Measurements from ENCODE around the gene GNB1. TPM values are rescaled to one million over a fixed set of nuclear protein-coding genes. Genes with fewer than 3 reads are reported as not detected.
A peak's percentile ranks its signal among the peaks of the same experiment; 100 is the strongest.

The GNB1 gene
- total and polyA plus RNA-seq, 8 donors, result 241 to 360 (median 271) TPM

DNA sequence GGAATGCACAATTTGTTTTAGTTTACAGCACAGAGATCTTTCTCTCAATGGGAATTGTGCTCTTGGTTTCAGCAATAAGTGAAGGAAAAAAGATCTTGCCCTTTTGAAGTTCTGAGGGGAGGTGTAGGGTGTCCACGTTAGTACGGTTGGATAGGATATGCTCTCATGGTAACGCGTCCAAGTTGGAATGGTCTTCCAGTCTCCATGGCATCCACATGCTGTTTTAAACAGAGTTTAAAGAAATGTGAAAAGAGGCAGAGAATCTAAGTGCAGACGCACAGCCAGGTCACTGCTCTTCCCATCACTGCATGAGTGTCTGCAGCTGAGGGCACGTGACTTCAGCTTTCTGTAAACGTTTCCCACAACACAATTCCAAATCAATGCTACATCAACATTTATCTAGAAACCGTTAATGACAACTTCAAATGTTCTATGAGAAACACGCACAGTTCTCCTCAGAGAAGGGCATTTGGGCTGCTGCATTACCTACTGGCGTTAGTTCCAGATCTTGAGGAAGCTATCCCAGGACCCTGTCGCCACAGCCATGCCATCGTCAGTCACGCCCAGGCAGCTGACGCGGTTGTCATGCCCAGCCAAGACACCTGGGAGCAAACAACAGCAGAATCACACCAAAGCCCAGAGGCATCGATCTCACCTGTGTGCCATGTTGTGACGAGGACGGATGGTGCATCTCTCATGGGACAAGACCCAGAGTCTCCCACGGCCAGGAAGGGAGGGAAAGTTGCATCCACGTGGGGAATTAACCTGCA is 103.9 kb downstream of the GNB1 start:
- Histone ChIP-seq H3K9me3 (no peaks in the 10 kb centered on the region), H3K36me3 (peaks cover 9 to 76% of the 10 kb centered on the region in 2 donors), H3K4me1 (peaks cover 14 to 22% of the 10 kb centered on the region in 2 donors), H3K27ac (no peak overlapping the region), H3K4me3 (no peak overlapping the region), H3K27me3 (no peaks in the 10 kb centered on the region)
- TF ChIP-seq, protein P1, sequence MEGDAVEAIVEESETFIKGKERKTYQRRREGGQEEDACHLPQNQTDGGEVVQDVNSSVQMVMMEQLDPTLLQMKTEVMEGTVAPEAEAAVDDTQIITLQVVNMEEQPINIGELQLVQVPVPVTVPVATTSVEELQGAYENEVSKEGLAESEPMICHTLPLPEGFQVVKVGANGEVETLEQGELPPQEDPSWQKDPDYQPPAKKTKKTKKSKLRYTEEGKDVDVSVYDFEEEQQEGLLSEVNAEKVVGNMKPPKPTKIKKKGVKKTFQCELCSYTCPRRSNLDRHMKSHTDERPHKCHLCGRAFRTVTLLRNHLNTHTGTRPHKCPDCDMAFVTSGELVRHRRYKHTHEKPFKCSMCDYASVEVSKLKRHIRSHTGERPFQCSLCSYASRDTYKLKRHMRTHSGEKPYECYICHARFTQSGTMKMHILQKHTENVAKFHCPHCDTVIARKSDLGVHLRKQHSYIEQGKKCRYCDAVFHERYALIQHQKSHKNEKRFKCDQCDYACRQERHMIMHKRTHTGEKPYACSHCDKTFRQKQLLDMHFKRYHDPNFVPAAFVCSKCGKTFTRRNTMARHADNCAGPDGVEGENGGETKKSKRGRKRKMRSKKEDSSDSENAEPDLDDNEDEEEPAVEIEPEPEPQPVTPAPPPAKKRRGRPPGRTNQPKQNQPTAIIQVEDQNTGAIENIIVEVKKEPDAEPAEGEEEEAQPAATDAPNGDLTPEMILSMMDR (IDR thresholded peaks at IDR 0.05), result no peak
- ATAC-seq (no peak), DNase-seq (no peak)
- intact Hi-C loops (cut with DNase I), result no loop called here

GRCh38 chr1:1785666-1786065 is 105.2 kb downstream of the GNB1 start:
- Histone ChIP-seq H3K4me3 (no peak overlapping the region), H3K27ac (no peak overlapping the region), H3K9me3 (no peaks in the 10 kb centered on the region), H3K36me3 (peaks cover 9 to 62% of the 10 kb centered on the region in 2 donors), H3K27me3 (no peaks in the 10 kb centered on the region), H3K4me1 (peaks cover 23 to 35% of the 10 kb centered on the region in 2 donors)
- no peak for DNase-seq
- intact Hi-C loops (cut with DNase I), result no loop called here
- TF ChIP-seq, protein P1 (IDR thresholded peaks at IDR 0.05), result no peak
- no peak for ATAC-seq

DNA sequence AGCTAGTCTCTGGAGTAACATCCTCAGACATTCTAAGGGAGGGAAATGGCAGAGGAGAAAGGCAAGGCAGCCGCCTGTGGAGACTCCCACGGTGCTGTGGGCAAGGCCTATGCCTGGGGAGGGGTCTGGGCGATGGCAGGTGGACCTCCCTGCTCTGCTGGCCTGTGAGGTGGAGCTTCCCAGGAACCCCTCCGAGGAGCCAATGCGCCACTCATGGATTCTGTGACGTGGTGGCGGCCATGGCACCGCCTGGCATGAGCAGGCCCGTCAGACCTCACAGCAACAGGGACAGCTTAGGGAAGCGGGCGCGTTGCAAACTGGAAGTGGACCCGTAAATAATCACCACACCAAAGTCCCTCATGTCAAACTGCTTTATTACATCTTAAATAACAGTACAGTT is 106.0 kb downstream of the GNB1 start:
- DNase-seq (no peak), ATAC-seq (no peak)
- H3K27ac ChIP-seq, result peak overlapping the region in 1 of 2 donors; percentile 5
- H3K27me3 ChIP-seq, result no peaks in the 10 kb centered on the region
- no peak overlapping the region for H3K4me3 ChIP-seq
- intact Hi-C loops (cut with DNase I), result no loop called here
- peaks cover 28 to 43% of the 10 kb centered on the region in 2 donors for H3K4me1 ChIP-seq
- H3K36me3 ChIP-seq, result peaks cover 4 to 55% of the 10 kb centered on the region in 2 donors
- no peaks in the 10 kb centered on the region for H3K9me3 ChIP-seq
- TF ChIP-seq, protein P1 (IDR thresholded peaks at IDR 0.05), result no peak

GRCh38 chr1:1783320-1783719 is 107.6 kb downstream of the GNB1 start:
- Histone ChIP-seq H3K4me3 (peak overlapping the region in 1 of 2 donors; percentile 40), H3K9me3 (no peaks in the 10 kb centered on the region), H3K27ac (peak overlapping the region; percentile 79 to 95), H3K36me3 (peaks cover 0 to 39% of the 10 kb centered on the region in 2 donors), H3K4me1 (peaks cover 32 to 56% of the 10 kb centered on the region in 2 donors), H3K27me3 (no peaks in the 10 kb centered on the region)
- ATAC-seq, result no peak
- TF ChIP-seq, protein P1 (IDR thresholded peaks at IDR 0.05), result no peak
- intact Hi-C loops (cut with DNase I), result no loop called here
- no peak for DNase-seq

DNA sequence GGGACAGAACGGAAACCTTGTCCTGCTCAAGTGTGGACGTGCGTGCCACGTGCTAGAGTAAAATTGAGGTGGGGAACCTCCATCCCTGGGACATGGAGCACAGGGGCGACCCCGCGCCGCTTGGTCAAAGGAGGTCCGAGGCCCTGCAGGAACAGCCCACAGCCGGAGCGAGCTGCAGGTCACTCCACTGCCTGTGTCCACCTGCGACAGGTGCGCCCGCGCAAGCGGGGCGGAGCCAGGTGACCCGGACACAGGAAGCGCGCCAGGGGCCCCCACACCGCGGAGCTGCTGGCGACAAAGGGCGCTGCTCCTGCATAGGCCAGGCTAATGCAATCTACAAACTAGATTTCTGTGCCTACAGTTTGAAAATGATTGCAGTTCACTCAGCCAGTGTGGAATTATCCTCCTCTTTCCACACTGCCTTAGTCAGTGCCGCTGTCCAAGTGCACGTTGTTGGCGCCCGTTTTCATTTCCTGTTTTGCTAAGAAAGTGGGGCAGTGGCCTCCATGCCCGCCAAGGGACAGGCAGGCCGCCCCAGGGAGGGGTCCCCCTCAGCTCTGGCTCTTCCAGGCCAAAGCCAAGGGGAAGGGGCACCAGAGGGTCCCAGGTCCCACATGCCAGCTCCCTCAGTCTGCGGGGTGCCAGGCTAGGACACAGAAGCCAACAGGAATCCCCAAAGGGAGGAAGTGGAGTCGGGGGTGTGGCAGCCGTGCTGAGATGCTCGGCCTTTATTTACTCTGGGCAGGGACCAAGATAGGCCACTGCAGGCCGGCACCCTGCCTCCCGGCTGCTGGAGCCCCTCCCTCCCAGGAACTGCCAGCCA is 108.3 kb downstream of the GNB1 start:
- TF ChIP-seq, protein P1 (IDR thresholded peaks at IDR 0.05), result no peak
- peak overlapping the region; percentile 22 to 40 for H3K4me3 ChIP-seq

More for the DNA sequence above, 108.3 kb downstream of the GNB1 start:
- Histone ChIP-seq H3K4me1 (peaks cover 32 to 54% of the 10 kb centered on the region in 2 donors), H3K9me3 (no peaks in the 10 kb centered on the region), H3K27me3 (no peaks in the 10 kb centered on the region), H3K27ac (peak overlapping the region; percentile 79 to 95), H3K36me3 (peaks cover 0 to 31% of the 10 kb centered on the region in 2 donors)
- ATAC-seq (peak; percentile 74), DNase-seq (peak in 3 of 4 donors; percentile 45 to 89 (median 85))
- intact Hi-C loops (cut with DNase I), result no loop called here
